HepG2 (cell line): ENCODE results near the gene CCSER2. TPM values are rescaled to one million over a fixed set of nuclear protein-coding genes. Genes with fewer than 3 reads are reported as not detected.

Experiments
- ATAC-seq: fragments of 200-7000 bp; cut with Tn5 transposase; 3 replicates; pipeline ENCODE4 v1.9.1; 2020; ENCODE audit warnings: mild to moderate bottlenecking, moderate library complexity
- BruUV-seq: library from RNA; stranded (reverse); fragments of 400-500 nt; replicated peaks from 2 replicates; lab custom pipeline; 2021; lab: Mats Ljungman, UMichigan
- CTCF ChIA-PET: fragments of 300-600 bp; formaldehyde crosslinking; extraction: SDS; loops from one replicate; lab custom pipeline; 2021; ENCODE audit warnings: low total read pairs, inconsistent platforms, low intra/inter-chr PET ratio; lab: Yijun Ruan, JAX
- POLR2A ChIA-PET: fragments of 350-600 bp; sonication (Branson Sonifier 250); formaldehyde crosslinking; loops from one replicate; lab custom pipeline; 2020; ENCODE audit warnings: antibody characterized with exemption, inconsistent platforms; lab: Yijun Ruan, JAX
- DNase-seq: peaks from one replicate; pipeline ENCODE4 v3.0.0-alpha.2; 2015; ENCODE audit warnings: low spot score
- FAIRE-seq: peaks from 3 replicates; lab custom pipeline; 2011; peaks lifted over from hg19 to GRCh38; lab: Jason Lieb, UNC
- H2AFZ ChIP-seq: one replicate; pipeline ENCODE4 v1.6.1; 2011; ENCODE audit warnings: low read length, inconsistent platforms
- H3K27ac ChIP-seq: fragments of 300-600 bp; 3 replicates; pipeline ENCODE4 v1.8.0; 2011; ENCODE audit warnings: mixed run types, mild to moderate bottlenecking, mixed read lengths, low read length, inconsistent platforms; ENCODE audit not compliant: insufficient read depth; ENCODE audit errors: extremely low read length
- H3K27me3 ChIP-seq, 2 experiments: fragments of 200-600 bp in 1 of 2; 2 replicates in 1 of 2; 3 replicates in 1 of 2; pipeline versions ENCODE4 v1.6.0 to v1.8.0; 2011; ENCODE audit warnings: low read length in 2 of 2, mild to moderate bottlenecking in 2 of 2, moderate library complexity in 2 of 2, inconsistent platforms in 1 of 2; ENCODE audit not compliant: insufficient read depth in 2 of 2, control insufficient read depth in 1 of 2
- H3K36me3 ChIP-seq, 2 experiments: fragments of 200-600 bp in 1 of 2; replicated peaks in 1 of 2; 2 replicates in 1 of 2; 3 replicates in 1 of 2; pipeline versions ENCODE4 v1.5.1 to v1.8.0; 2011; ENCODE audit warnings: low read length in 2 of 2, inconsistent platforms in 1 of 2; ENCODE audit not compliant: insufficient read depth in 2 of 2, control insufficient read depth in 1 of 2
- H3K4me1 ChIP-seq: 2 replicates; pipeline ENCODE4 v1.5.1; 2012; ENCODE audit warnings: low read length, inconsistent platforms; ENCODE audit not compliant: insufficient read depth
- H3K4me2 ChIP-seq: 2 replicates; pipeline ENCODE4 v1.6.0; 2011; ENCODE audit warnings: low read depth, low read length, inconsistent platforms
- H3K4me3 ChIP-seq, 3 experiments: fragments of 200-600 bp in 1 of 3; sonication (generic), shearing (Covaris generic) in 1 of 3; replicated peaks in 1 of 3; 2 replicates each; pipeline ENCODE4 v1.5.1; 2011 to 2016; ENCODE audit warnings: low read length in 3 of 3, inconsistent platforms in 2 of 3, low read depth in 2 of 3, mild to moderate bottlenecking in 2 of 3, control low read depth in 1 of 3, mixed read lengths in 1 of 3; ENCODE audit not compliant: insufficient read depth in 1 of 3
- H3K79me2 ChIP-seq: one replicate; pipeline ENCODE4 v1.6.1; 2011; ENCODE audit warnings: low read length, inconsistent platforms; ENCODE audit not compliant: insufficient read depth
- H3K9ac ChIP-seq: 2 replicates; pipeline ENCODE4 v1.6.0; 2011; ENCODE audit warnings: mild to moderate bottlenecking, low read depth, low read length, inconsistent platforms; ENCODE audit not compliant: insufficient read depth
- H3K9me3 ChIP-seq: 2 replicates; pipeline ENCODE4 v1.5.1; 2012; ENCODE audit warnings: mild to moderate bottlenecking, low read length
- H4K20me1 ChIP-seq: 2 replicates; pipeline ENCODE4 v1.6.0; 2011; ENCODE audit warnings: inconsistent platforms, mild to moderate bottlenecking, low read length, moderate library complexity; ENCODE audit not compliant: insufficient read depth
- ARID2 ChIP-seq: sonication (generic); formaldehyde crosslinking; IDR thresholded peaks from 2 replicates; pipeline ENCODE4 v1.8.1; 2022; ENCODE audit warnings: mild to moderate bottlenecking, missing genetic modification reagents, borderline replicate concordance
- MIER2 ChIP-seq: IDR thresholded peaks from 2 replicates; pipeline ENCODE4 v1.6.1; 2016; ENCODE audit warnings: missing biosample characterization, missing genetic modification reagents
- NFKB2 ChIP-seq: sonication (generic); formaldehyde crosslinking; IDR thresholded peaks from 2 replicates; pipeline ENCODE4 v1.4.0; 2020; ENCODE audit warnings: missing genetic modification reagents, borderline replicate concordance
- TGIF2 ChIP-seq: IDR thresholded peaks from 2 replicates; pipeline ENCODE4 v1.6.1; 2016; ENCODE audit warnings: control low read depth, missing compliant biosample characterization
- ZBTB1 ChIP-seq: sonication (generic); formaldehyde crosslinking; IDR thresholded peaks from 2 replicates; pipeline ENCODE4 v1.4.0; 2020; ENCODE audit warnings: missing genetic modification reagents, borderline replicate concordance
- ZNF264 ChIP-seq: sonication (generic); formaldehyde crosslinking; IDR thresholded peaks from 2 replicates; pipeline ENCODE4 v1.4.0; 2020; ENCODE audit warnings: missing genetic modification reagents
- WGBS: methylation state at CpG from one replicate; pipeline ENCODE4 v1.1.6; 2017; ENCODE audit warnings: low lambda C conversion rate; 5-methylcytosine and 5-hydroxymethylcytosine counted together
- in situ Hi-C: cut with HindIII; loops from 2 replicates; pipeline ENCODE4 v1.10.0; 2017; ENCODE audit warnings: low pct_unique_long_range_greater_than_20kb; ENCODE audit not compliant: extremely low pct_ligation_motif_present
- intact Hi-C: fragments of 100-400 bp; cut with micrococcal nuclease; formaldehyde crosslinking; loops from one replicate; pipeline ENCODE4 v1.10.0; 2022; ENCODE audit not compliant: unreplicated experiment
- polyA plus RNA-seq, 8 experiments: library from polyadenylated mRNA; depleted of rRNA in 3 of 8; stranded (reverse) in 7 of 8; unstranded in 1 of 8; fragments of >200 nt; fragmentation: Illumina TruSeq in 4 of 8; extraction: Trizol in 4 of 8; gene quantifications; 2 replicates each; pipeline versions ENCODE4 v1.2.1 to v1.2.3, GENCODE V29; 2011 to 2016; ENCODE audit warnings: low read depth in 4 of 8, missing spikeins in 1 of 8, mixed read lengths in 1 of 8; ENCODE audit not compliant: insufficient read depth in 1 of 8
- total RNA-seq, 5 experiments: library from RNA; depleted of rRNA; stranded (reverse); fragments of >200 nt; fragmentation: Illumina TruSeq; extraction: Trizol; gene quantifications; 2 replicates each; pipeline ENCODE4 v1.2.3, GENCODE V29; 2016; ENCODE audit warnings: low read depth in 1 of 5
- TF ChIP-seq, protein P1 (sequence below): sonication (generic); formaldehyde crosslinking; conservative IDR thresholded peaks from 2 replicates; pipeline ENCODE4 v1.5.0; 2020; ENCODE audit warnings: missing genetic modification reagents
- TF ChIP-seq, protein P2 (sequence below), 2 experiments: sonication (generic) in 1 of 2; formaldehyde crosslinking in 1 of 2; IDR thresholded peaks; 2 replicates each; pipeline versions ENCODE4 v1.4.0 to v1.6.1; 2016 to 2020; ENCODE audit warnings: borderline replicate concordance in 1 of 2, low read depth in 1 of 2, mild to moderate bottlenecking in 1 of 2, missing genetic modification reagents in 1 of 2
- TF ChIP-seq, protein P3 (sequence below): sonication (generic); formaldehyde crosslinking; IDR thresholded peaks from 2 replicates; pipeline ENCODE4 v1.9.0; 2021; ENCODE audit warnings: missing genetic modification reagents, borderline replicate concordance
- TF ChIP-seq, protein P4 (sequence below): sonication (generic); formaldehyde crosslinking; IDR thresholded peaks from 2 replicates; pipeline ENCODE4 v1.4.0; 2020; ENCODE audit warnings: low read depth, mild to moderate bottlenecking, missing genetic modification reagents

The CCSER2 gene
- total and polyA plus RNA-seq, 2 of the 13 experiments (the other 11 are each of a cell fraction or from before 2014, with no cell fraction given): 13.3 to 17.2 TPM

DNA sequence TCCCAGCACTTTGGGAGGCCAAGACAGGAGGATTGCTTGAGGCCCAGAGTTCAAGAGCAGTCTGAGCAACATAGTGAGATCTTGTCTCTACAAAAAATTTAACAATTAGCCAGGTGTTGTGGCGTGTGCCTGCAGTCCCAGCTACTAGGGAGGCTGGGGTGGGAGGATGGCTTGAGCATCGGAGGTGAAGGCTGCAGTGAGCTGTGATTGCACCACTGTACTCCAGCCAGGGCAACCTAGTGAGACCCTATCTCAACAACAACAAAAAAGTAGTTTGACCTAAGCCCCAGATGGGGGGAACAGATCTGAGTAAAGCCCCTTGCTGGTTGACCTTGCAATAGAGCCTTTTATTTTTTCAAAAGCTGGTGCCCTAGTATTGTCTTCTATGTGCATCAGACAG is 15.6 kb upstream of the CCSER2 start:
- BruUV-seq: no TSS peak
- in situ Hi-C loops: no loop called here
- no peak overlapping the region for H3K4me2 ChIP-seq
- intact Hi-C loops: no loop called here
- H3K79me2 ChIP-seq: no peaks in the 10 kb centered on the region
- peaks cover 0 to 10% of the 10 kb centered on the region in 2 experiments; a peak in 1 of 5 replicates for H3K27me3 ChIP-seq
- DNase-seq: no peak
- CTCF ChIA-PET: no interaction called here
- no peak overlapping the region for H3K9ac ChIP-seq
- 16% methylated on average over 2 of the region's 2 CpGs for WGBS
- H2AFZ ChIP-seq: no peak overlapping the region
- H3K9me3 ChIP-seq: no peaks in the 10 kb centered on the region
- POLR2A ChIA-PET: no interaction called here
- H4K20me1 ChIP-seq: no peaks in the 10 kb centered on the region
- no peak overlapping the region for H3K27ac ChIP-seq
- no peak for FAIRE-seq
- no peaks in the 10 kb centered on the region for H3K36me3 ChIP-seq
- no peaks in the 10 kb centered on the region for H3K4me1 ChIP-seq
- ATAC-seq: no peak
- TF ChIP-seq ARID2 (CRISPR knock-in tag): no peak
- no peak overlapping the region for H3K4me3 ChIP-seq

DNA sequence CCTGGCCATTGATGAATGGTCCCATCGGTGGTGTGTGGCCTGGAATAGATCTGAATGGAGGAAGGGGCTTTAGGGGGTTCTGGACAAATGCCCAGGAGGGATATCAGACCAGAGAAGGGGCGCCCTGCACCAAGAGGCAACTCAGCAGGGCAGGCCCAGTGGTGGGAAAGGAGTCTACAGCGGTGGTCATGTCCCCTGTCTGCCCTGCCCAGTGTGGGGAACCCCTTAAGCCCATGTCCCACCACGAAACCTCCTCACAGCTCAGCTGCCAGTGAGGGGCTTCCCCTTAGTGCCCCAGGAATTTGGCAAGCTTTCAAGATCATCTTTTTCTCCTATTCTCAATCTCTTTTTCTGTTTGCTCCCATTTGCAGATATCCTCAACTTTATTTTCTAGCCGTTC is 14.1 kb upstream of the CCSER2 start:
- DNase-seq (no peak), FAIRE-seq (no peak), ATAC-seq (no peak)
- no peaks in the 10 kb centered on the region for H3K4me1 ChIP-seq
- ChIA-PET CTCF (no interaction called here), POLR2A (no interaction called here)
- H3K27ac ChIP-seq: no peak overlapping the region
- H3K9me3 ChIP-seq: no peaks in the 10 kb centered on the region
- H3K9ac ChIP-seq: no peak overlapping the region
- H3K79me2 ChIP-seq: no peaks in the 10 kb centered on the region
- in situ Hi-C loops: no loop called here
- no peak overlapping the region for H3K4me3 ChIP-seq
- WGBS: 28% methylated on average over 5 of the region's 5 CpGs
- no TSS peak for BruUV-seq
- H4K20me1 ChIP-seq: no peaks in the 10 kb centered on the region
- intact Hi-C loops: no loop called here
- peaks cover 0 to 5% of the 10 kb centered on the region in 2 experiments; a peak in 1 of 5 replicates for H3K27me3 ChIP-seq
- no peak overlapping the region for H2AFZ ChIP-seq
- no peaks in the 10 kb centered on the region for H3K36me3 ChIP-seq
- no peak overlapping the region for H3K4me2 ChIP-seq
- TF ChIP-seq MIER2 (no peak), ZBTB1 (CRISPR knock-in tag) (no peak), ZNF264 (CRISPR knock-in tag) (no peak), TGIF2 (CRISPR knock-in tag) (no peak), NFKB2 (CRISPR knock-in tag) (no peak)
- TF ChIP-seq, protein P1, sequence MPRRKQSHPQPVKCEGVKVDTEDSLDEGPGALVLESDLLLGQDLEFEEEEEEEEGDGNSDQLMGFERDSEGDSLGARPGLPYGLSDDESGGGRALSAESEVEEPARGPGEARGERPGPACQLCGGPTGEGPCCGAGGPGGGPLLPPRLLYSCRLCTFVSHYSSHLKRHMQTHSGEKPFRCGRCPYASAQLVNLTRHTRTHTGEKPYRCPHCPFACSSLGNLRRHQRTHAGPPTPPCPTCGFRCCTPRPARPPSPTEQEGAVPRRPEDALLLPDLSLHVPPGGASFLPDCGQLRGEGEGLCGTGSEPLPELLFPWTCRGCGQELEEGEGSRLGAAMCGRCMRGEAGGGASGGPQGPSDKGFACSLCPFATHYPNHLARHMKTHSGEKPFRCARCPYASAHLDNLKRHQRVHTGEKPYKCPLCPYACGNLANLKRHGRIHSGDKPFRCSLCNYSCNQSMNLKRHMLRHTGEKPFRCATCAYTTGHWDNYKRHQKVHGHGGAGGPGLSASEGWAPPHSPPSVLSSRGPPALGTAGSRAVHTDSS: no peak
- TF ChIP-seq, protein P2, sequence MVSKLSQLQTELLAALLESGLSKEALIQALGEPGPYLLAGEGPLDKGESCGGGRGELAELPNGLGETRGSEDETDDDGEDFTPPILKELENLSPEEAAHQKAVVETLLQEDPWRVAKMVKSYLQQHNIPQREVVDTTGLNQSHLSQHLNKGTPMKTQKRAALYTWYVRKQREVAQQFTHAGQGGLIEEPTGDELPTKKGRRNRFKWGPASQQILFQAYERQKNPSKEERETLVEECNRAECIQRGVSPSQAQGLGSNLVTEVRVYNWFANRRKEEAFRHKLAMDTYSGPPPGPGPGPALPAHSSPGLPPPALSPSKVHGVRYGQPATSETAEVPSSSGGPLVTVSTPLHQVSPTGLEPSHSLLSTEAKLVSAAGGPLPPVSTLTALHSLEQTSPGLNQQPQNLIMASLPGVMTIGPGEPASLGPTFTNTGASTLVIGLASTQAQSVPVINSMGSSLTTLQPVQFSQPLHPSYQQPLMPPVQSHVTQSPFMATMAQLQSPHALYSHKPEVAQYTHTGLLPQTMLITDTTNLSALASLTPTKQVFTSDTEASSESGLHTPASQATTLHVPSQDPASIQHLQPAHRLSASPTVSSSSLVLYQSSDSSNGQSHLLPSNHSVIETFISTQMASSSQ (IDR thresholded peaks at IDR 0.05; ENCODE audit: low read depth): no peak
- TF ChIP-seq, protein P2 (CRISPR knock-in tag; IDR thresholded peaks at IDR 0.05; ENCODE audit: borderline replicate concordance): no peak
- TF ChIP-seq, protein P3, sequence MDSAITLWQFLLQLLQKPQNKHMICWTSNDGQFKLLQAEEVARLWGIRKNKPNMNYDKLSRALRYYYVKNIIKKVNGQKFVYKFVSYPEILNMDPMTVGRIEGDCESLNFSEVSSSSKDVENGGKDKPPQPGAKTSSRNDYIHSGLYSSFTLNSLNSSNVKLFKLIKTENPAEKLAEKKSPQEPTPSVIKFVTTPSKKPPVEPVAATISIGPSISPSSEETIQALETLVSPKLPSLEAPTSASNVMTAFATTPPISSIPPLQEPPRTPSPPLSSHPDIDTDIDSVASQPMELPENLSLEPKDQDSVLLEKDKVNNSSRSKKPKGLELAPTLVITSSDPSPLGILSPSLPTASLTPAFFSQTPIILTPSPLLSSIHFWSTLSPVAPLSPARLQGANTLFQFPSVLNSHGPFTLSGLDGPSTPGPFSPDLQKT (CRISPR knock-in tag): no peak
- TF ChIP-seq, protein P4, sequence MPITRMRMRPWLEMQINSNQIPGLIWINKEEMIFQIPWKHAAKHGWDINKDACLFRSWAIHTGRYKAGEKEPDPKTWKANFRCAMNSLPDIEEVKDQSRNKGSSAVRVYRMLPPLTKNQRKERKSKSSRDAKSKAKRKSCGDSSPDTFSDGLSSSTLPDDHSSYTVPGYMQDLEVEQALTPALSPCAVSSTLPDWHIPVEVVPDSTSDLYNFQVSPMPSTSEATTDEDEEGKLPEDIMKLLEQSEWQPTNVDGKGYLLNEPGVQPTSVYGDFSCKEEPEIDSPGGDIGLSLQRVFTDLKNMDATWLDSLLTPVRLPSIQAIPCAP (CRISPR knock-in tag): no peak
